SU-DHL-6 (cell line): ENCODE results near the gene AIG1.

Source experiments
- CTCF ChIP-seq: fragments of 200-600 bp; sonication (generic); IDR thresholded peaks from one replicate; pipeline ENCODE4 v1.5.1; 2017; ENCODE audit warnings: antibody characterized with exemption, mild to moderate bottlenecking, low read length, moderate library complexity; ENCODE audit not compliant: insufficient read depth, poor library complexity, severe bottlenecking
- EZH2phosphoT487 ChIP-seq: fragments of 200-600 bp; sonication (generic), shearing (Covaris generic); conservative IDR thresholded peaks from 2 replicates; pipeline ENCODE4 v1.6.1; 2018; ENCODE audit warnings: mild to moderate bottlenecking, antibody characterized with exemption, low read length, moderate library complexity, mixed read lengths

- no peak for TF ChIP-seq CTCF
- TF ChIP-seq EZH2phosphoT487, result no peak
These were observed 268.2 kb downstream of the AIG1 start for GRCh38 chr6:143328876-143329275.
